ENCODE measurements around the gene CERS4.
A peak's percentile ranks its signal among the peaks of the same experiment; 100 is the strongest.

The CERS4 gene, protein sequence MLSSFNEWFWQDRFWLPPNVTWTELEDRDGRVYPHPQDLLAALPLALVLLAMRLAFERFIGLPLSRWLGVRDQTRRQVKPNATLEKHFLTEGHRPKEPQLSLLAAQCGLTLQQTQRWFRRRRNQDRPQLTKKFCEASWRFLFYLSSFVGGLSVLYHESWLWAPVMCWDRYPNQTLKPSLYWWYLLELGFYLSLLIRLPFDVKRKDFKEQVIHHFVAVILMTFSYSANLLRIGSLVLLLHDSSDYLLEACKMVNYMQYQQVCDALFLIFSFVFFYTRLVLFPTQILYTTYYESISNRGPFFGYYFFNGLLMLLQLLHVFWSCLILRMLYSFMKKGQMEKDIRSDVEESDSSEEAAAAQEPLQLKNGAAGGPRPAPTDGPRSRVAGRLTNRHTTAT

DNA sequence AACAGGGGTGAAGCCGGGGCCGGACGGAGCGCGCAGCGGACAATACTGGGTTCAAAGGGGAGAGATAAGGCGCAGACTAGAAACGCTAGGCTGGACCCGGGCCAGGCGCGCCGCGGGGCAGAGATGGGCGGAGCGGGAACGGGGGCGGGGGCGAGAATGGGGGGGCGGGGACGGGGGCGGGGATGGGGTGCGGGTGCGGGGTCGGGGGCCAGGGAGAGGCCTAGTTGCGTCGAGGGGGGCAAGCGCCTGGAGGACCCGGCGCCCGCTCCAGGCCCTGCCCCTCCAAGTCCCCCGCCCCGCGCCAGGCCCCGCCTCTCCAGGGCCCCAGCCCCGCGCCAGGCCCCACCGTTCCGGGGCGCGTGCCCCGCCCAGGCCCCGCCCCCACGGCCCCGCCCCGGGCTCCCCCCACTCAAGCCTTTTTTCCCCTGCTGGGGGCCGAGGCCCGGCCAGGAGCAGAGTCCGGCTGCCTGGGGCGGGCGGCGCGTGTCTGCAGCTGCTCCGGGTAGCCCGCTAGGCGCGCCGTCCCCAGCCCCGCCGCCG, at the start of gene CERS4:
CERS4 (plus strand) TSS at position 449 of the 540 bp plus-strand sequence. CDS start 41,707 bp downstream, outside the sequence.
- TF ChIP-seq, protein P1, sequence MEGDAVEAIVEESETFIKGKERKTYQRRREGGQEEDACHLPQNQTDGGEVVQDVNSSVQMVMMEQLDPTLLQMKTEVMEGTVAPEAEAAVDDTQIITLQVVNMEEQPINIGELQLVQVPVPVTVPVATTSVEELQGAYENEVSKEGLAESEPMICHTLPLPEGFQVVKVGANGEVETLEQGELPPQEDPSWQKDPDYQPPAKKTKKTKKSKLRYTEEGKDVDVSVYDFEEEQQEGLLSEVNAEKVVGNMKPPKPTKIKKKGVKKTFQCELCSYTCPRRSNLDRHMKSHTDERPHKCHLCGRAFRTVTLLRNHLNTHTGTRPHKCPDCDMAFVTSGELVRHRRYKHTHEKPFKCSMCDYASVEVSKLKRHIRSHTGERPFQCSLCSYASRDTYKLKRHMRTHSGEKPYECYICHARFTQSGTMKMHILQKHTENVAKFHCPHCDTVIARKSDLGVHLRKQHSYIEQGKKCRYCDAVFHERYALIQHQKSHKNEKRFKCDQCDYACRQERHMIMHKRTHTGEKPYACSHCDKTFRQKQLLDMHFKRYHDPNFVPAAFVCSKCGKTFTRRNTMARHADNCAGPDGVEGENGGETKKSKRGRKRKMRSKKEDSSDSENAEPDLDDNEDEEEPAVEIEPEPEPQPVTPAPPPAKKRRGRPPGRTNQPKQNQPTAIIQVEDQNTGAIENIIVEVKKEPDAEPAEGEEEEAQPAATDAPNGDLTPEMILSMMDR (IDR thresholded peaks at IDR 0.05; ENCODE audit: borderline replicate concordance, control extremely low read depth, extremely low read depth, insufficient read depth, missing control alignments) = no peak
- in situ Hi-C loops (cut with MboI; ENCODE audit: low sequenced_read_pairs, unreplicated experiment) = no loop called here
- peak; percentile 96 for DNase-seq (ENCODE audit: low spot score)

DNA sequence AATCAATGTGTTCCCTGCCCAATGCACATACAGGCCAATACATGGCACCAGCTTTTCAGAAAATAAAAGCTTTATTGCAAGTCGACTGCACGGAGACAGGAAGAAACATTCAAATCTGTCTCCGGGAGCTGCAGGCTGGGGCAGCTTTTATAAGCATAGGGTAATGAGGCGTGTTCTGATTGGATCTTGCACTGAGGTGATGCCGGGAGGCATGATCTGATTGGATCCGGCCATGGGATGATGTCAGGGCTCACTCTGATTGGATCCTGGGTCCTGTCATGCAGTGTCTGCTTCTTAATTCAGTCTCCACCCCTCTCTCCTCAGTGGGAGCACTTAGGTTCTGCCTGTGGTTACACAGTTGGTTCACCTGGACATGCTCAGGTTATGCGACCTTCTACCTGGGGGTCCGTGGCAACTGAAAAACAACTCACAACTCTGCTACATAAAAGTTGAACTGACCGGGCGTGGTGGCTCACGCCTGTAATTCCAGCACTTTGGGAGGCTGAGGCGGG, 48.0 kb upstream of the CERS4 start:
- in situ Hi-C loops (cut with MboI; ENCODE audit: low sequenced_read_pairs, unreplicated experiment) = no loop called here
- DNase-seq (ENCODE audit: low spot score) = peak; percentile 44
- TF ChIP-seq, protein P1 (IDR thresholded peaks at IDR 0.05; ENCODE audit: borderline replicate concordance, control extremely low read depth, extremely low read depth, insufficient read depth, missing control alignments) = no peak

DNA sequence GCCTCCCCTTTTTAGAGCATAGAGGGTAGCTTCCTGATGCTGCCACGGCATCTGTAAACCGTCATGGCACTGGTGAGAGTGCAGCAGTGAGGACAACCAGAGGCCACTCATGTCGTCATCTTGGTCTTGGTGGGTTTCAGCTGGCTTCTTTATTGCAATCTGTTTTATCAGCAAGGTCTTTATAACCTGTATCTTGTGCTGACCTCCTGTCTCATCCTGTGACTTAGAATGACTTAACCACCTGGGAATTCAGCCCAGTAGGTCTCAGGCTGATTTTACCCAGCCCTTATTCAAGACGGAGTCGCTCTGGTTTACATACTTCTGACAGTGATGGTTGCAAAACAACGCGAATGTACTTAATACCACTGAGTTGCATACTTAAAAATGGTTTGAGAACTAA, 45.4 kb upstream of the CERS4 start:
- TF ChIP-seq, protein P1 (IDR thresholded peaks at IDR 0.05; ENCODE audit: borderline replicate concordance, control extremely low read depth, extremely low read depth, insufficient read depth, missing control alignments) = no peak
- no peak for DNase-seq (ENCODE audit: low spot score)
- in situ Hi-C loops (cut with MboI; ENCODE audit: low sequenced_read_pairs, unreplicated experiment) = no loop called here

DNA sequence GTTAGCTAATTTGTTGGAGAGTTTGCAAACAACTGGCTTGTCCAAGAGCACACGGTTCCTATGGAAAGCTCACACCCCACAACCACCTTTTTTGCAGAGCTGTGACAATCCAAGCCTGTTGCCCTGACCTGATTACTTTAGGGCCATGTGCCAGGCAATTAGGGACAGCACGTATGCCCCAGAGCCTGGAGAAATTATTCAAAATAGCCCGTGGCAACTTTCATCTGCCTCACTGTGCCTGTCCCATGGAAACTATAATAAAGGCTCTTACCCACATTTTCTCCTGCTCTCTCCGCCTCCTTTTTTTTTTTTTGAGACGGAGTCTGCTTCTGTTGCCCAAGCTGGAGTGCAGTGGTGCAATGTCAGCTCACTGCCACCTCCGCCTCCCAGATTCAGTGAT, 41.2 kb upstream of the CERS4 start:
- no peak for DNase-seq (ENCODE audit: low spot score)
- TF ChIP-seq, protein P1 (IDR thresholded peaks at IDR 0.05; ENCODE audit: borderline replicate concordance, control extremely low read depth, extremely low read depth, insufficient read depth, missing control alignments) = no peak
- in situ Hi-C loops (cut with MboI; ENCODE audit: low sequenced_read_pairs, unreplicated experiment) = no loop called here

DNA sequence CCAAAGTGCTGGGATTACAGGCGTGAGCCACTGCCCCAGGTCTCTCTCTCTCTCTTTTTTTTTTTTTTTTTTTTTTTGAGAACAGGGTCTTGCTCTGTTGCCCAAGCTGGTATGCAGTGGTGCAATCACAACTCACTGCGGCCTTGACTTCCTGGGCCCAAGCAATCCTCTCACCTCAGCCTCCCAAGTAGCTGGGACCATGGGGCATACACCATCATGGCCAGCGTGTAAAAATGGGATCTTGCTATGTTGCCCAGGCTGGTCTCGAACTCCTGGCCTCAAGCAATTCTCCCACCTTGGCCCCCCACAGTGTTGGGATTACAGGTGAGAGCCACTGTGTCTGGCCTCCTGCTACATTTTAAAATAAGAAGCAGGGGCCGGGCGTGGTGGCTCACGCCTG, 40.6 kb upstream of the CERS4 start:
- DNase-seq (ENCODE audit: low spot score) = no peak
- TF ChIP-seq, protein P1 (IDR thresholded peaks at IDR 0.05; ENCODE audit: borderline replicate concordance, control extremely low read depth, extremely low read depth, insufficient read depth, missing control alignments) = no peak
- in situ Hi-C loops (cut with MboI; ENCODE audit: low sequenced_read_pairs, unreplicated experiment) = no loop called here

DNA sequence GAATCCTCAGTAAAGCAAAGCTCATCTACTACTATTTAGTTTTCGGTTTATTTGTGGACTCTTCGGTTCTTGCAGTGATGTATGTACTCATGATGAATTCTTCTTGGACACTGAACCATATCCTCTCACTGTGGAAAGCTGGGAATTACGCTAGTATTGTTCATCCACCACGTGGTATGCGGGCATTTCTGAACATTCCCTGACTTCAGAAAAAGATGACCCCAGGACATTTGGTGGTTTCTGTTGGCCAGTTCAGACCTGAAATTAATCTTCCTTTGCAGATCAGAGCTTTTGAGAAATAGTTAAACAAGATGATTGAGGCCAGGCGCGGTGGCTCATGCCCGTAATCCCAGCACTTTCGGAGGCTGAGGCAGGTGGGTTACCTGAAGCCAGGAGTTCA, 34.5 kb upstream of the CERS4 start:
- in situ Hi-C loops (cut with MboI; ENCODE audit: low sequenced_read_pairs, unreplicated experiment) = no loop called here
- TF ChIP-seq, protein P1 (IDR thresholded peaks at IDR 0.05; ENCODE audit: borderline replicate concordance, control extremely low read depth, extremely low read depth, insufficient read depth, missing control alignments) = no peak
- no peak for DNase-seq (ENCODE audit: low spot score)
